ENCODE measurements around the gene BPGM.

GRCh38 chr7:134636008-134636449 is 10.6 kb upstream of the BPGM start:
- TF ChIP-seq CTCF (IDR thresholded peaks at IDR 0.05) (no peak), POLR2A (IDR thresholded peaks at IDR 0.05) (no peak)
